ENCODE results near the gene FLNB. TPM values are rescaled to one million over a fixed set of nuclear protein-coding genes. Genes with fewer than 3 reads are reported as not detected.

The FLNB gene
- total RNA-seq, 1 experiment from 2014 or later: 83.4 TPM

- Histone ChIP-seq H3K4me2 (ENCODE audit: insufficient read depth, insufficient read length, low read length) (no peak overlapping the region), H3K23ac (ENCODE audit: insufficient read length, low read depth, low read length) (no peak overlapping the region), H3K18ac (ENCODE audit: insufficient read length, low read depth, low read length) (no peak overlapping the region), H3K4me1 (ENCODE audit: insufficient read depth, low read length) (no peaks in the 10 kb centered on the region), H2AFZ (ENCODE audit: low read length) (no peak overlapping the region), H3T11ph (ENCODE audit: low read length) (no peak overlapping the region), H2BK5ac (ENCODE audit: insufficient read length, low read length) (no peak overlapping the region), H4K20me1 (ENCODE audit: control insufficient read depth, insufficient read depth, insufficient read length) (no peaks in the 10 kb centered on the region), H3K79me1 (ENCODE audit: insufficient read depth, low read depth, low read length, poor library complexity, severe bottlenecking) (no peaks in the 10 kb centered on the region), H3K9me3 (ENCODE audit: control insufficient read depth, low read depth, low read length) (no peaks in the 10 kb centered on the region), H2BK20ac (ENCODE audit: low read depth, low read length, poor library complexity, severe bottlenecking) (no peak overlapping the region), H3K14ac (ENCODE audit: insufficient read depth, low read length) (no peak overlapping the region), H2BK120ac (ENCODE audit: low read depth, low read length, poor library complexity, severe bottlenecking) (no peak overlapping the region), H4K5ac (ENCODE audit: insufficient read length, low read depth, low read length) (no peak overlapping the region), H3K79me2 (ENCODE audit: insufficient read depth, low read length) (no peaks in the 10 kb centered on the region), H3K27me3 (ENCODE audit: insufficient read depth, low read length) (no peaks in the 10 kb centered on the region), H3K9ac (ENCODE audit: extremely low read depth, insufficient read length, low read length) (no peak overlapping the region), H3K27ac (ENCODE audit: insufficient read length, low read depth, low read length) (no peak overlapping the region), H3K23me2 (ENCODE audit: insufficient read length, low read depth, low read length, poor library complexity, severe bottlenecking) (no peaks in the 10 kb centered on the region), H2AK5ac (ENCODE audit: insufficient read length, low read length) (no peak overlapping the region), H3K4ac (ENCODE audit: low read depth, low read length) (no peak overlapping the region), H4K8ac (replicated peaks; ENCODE audit: insufficient read length, low read depth, low read length) (no peak overlapping the region), H2BK15ac (ENCODE audit: low read depth, low read length) (no peak overlapping the region), H4K91ac (ENCODE audit: insufficient read length, low read depth, low read length) (no peak overlapping the region), H2BK12ac (ENCODE audit: insufficient read length, low read depth, low read length) (no peak overlapping the region), H3K56ac (ENCODE audit: insufficient read length, low read depth, low read length) (no peak overlapping the region)
- peaks cover 11 to 70% (median 55%) of the 10 kb centered on the region in 3 experiments for H3K36me3 Mint-ChIP-seq (ENCODE audit: insufficient read depth in 1 of 3, low read depth in 3 of 3)
- DNase-seq: no peak
- TF ChIP-seq CTCF (conservative IDR thresholded peaks at IDR 0.05): no peak
- no peaks in the 10 kb centered on the region for H3K27me3 Mint-ChIP-seq (ENCODE audit: low read depth)
- H3K9me3 Mint-ChIP-seq: no peaks in the 10 kb centered on the region
- no CpG with 5 or more reads among the region's 11 CpGs for WGBS (ENCODE audit: extremely low coverage, insufficient read length, low lambda C conversion rate)
- H3K4me3 Mint-ChIP-seq: no peak overlapping the region
- peaks cover 0 to 2% of the 10 kb centered on the region in 2 experiments; a peak in 3 of 4 replicates for H3K4me1 Mint-ChIP-seq
- H3K27ac Mint-ChIP-seq: peak overlapping the region; percentile 20 to 87 (median 84); a peak in 6 of 7 replicates
Observed at GRCh38 chr3:58161435-58162398, 153.5 kb downstream of the FLNB start.

Data from H9 (cell line).